GM23338 (cell line): ENCODE data around the gene RASGRP4. TPM values are rescaled to one million over a fixed set of nuclear protein-coding genes. Genes with fewer than 3 reads are reported as not detected.

Experiments
- ATAC-seq: fragments of 200-7000 bp; cut with Tn5 transposase; 3 replicates; pipeline ENCODE4 v1.9.1; 2020
- DNase-seq: peaks from one replicate; pipeline ENCODE4 v3.0.0-alpha.2; 2015; ENCODE audit warnings: low spot score
- H2AFZ ChIP-seq: fragments of 200-600 bp; sonication (generic); 2 replicates; pipeline ENCODE4 v1.8.0; 2016; ENCODE audit warnings: antibody characterized with exemption, mild to moderate bottlenecking, moderate library complexity
- H3F3A ChIP-seq: fragments of 200-600 bp; sonication (generic); replicated peaks from 2 replicates; pipeline ENCODE4 v1.8.0; 2017; ENCODE audit warnings: antibody characterized with exemption, mixed run types, low read depth
- H3K27ac ChIP-seq: fragments of 200-600 bp; sonication (generic); 2 replicates; pipeline ENCODE4 v1.6.1; 2016; ENCODE audit warnings: low read depth
- H3K27me3 ChIP-seq: fragments of 200-600 bp; sonication (generic); 2 replicates; pipeline ENCODE4 v1.8.0; 2016; ENCODE audit warnings: mild to moderate bottlenecking, mixed run types, moderate library complexity; ENCODE audit not compliant: insufficient read depth
- H3K36me3 ChIP-seq: fragments of 200-600 bp; sonication (generic); 2 replicates; pipeline ENCODE4 v1.8.0; 2016; ENCODE audit warnings: mild to moderate bottlenecking; ENCODE audit not compliant: insufficient read depth
- H3K4me1 ChIP-seq: fragments of 200-600 bp; sonication (generic); 2 replicates; pipeline ENCODE4 v1.8.0; 2016; ENCODE audit warnings: mild to moderate bottlenecking, moderate library complexity; ENCODE audit not compliant: insufficient read depth
- H3K4me2 ChIP-seq: fragments of 200-600 bp; sonication (generic); 2 replicates; pipeline ENCODE4 v1.7.1; 2017; ENCODE audit warnings: mixed run types
- H3K4me3 ChIP-seq: fragments of 200-600 bp; sonication (generic); 2 replicates; pipeline ENCODE4 v1.6.1; 2016; ENCODE audit warnings: mixed run types
- H3K79me2 ChIP-seq: fragments of 200-600 bp; sonication (generic); replicated peaks from 2 replicates; pipeline ENCODE4 v1.8.0; 2017; ENCODE audit warnings: mild to moderate bottlenecking; ENCODE audit not compliant: insufficient read depth
- H3K9me2 ChIP-seq: fragments of 200-600 bp; sonication (generic); 2 replicates; pipeline ENCODE4 v1.8.0; 2017; ENCODE audit not compliant: insufficient read depth
- H4K20me1 ChIP-seq: fragments of 200-600 bp; sonication (generic); replicated peaks from 2 replicates; pipeline ENCODE4 v1.8.0; 2017; ENCODE audit warnings: mild to moderate bottlenecking; ENCODE audit not compliant: insufficient read depth
- H3K27ac Mint-ChIP-seq: 2 replicates; pipeline ENCODE4 v1.8.0; 2020; ENCODE audit warnings: inconsistent platforms, mild to moderate bottlenecking, moderate library complexity, mixed read lengths
- H3K27me3 Mint-ChIP-seq: 3 replicates; pipeline ENCODE4 v1.8.0; 2022; ENCODE audit warnings: low read depth, mild to moderate bottlenecking, moderate library complexity, mixed read lengths, inconsistent platforms; ENCODE audit not compliant: insufficient read depth, poor library complexity
- H3K36me3 Mint-ChIP-seq: 3 replicates; pipeline ENCODE4 v1.8.0; 2021; ENCODE audit warnings: low read depth, mild to moderate bottlenecking, inconsistent platforms, moderate library complexity, mixed read lengths
- H3K4me1 Mint-ChIP-seq: 3 replicates; pipeline ENCODE4 v1.8.0; 2020; ENCODE audit warnings: mild to moderate bottlenecking, inconsistent platforms, mixed read lengths
- H3K4me3 Mint-ChIP-seq: 3 replicates; pipeline ENCODE4 v1.8.0; 2021; ENCODE audit warnings: moderate library complexity, mild to moderate bottlenecking, inconsistent platforms, mixed read lengths
- H3K9me3 Mint-ChIP-seq: 3 replicates; pipeline ENCODE4 v1.8.0; 2020; ENCODE audit warnings: moderate library complexity, mild to moderate bottlenecking, inconsistent platforms, mixed read lengths
- CREB1 ChIP-seq: fragments of 250-450 bp; sonication (Bioruptor Pico); IDR thresholded peaks from 2 replicates; pipeline ENCODE4 v1.5.0; 2020; ENCODE audit warnings: low read depth, mild to moderate bottlenecking, moderate library complexity
- CTCF ChIP-seq, 2 experiments: fragments of 200-600 bp in 1 of 2; sonication (generic) in 1 of 2; conservative IDR thresholded peaks; 2 replicates each; pipeline versions ENCODE4 v1.5.1 to v1.6.1; 2016 to 2017; ENCODE audit warnings: antibody characterized with exemption in 2 of 2, low read depth in 2 of 2, mild to moderate bottlenecking in 2 of 2, moderate library complexity in 1 of 2
- ETS1 ChIP-seq: IDR thresholded peaks from 2 replicates; pipeline ENCODE4 v1.6.1; 2016; ENCODE audit warnings: antibody characterized with exemption
- EZH2 ChIP-seq: fragments of 200-600 bp; sonication (generic); IDR thresholded peaks from one replicate; pipeline ENCODE4 v1.8.0; 2017; ENCODE audit warnings: antibody characterized with exemption, mild to moderate bottlenecking, low read depth; ENCODE audit not compliant: unreplicated experiment
- EZH2phosphoT487 ChIP-seq: fragments of 200-600 bp; sonication (generic); IDR thresholded peaks from one replicate; pipeline ENCODE4 v1.8.1; 2018; ENCODE audit warnings: antibody characterized with exemption; ENCODE audit not compliant: unreplicated experiment
- POLR2AphosphoS5 ChIP-seq: IDR thresholded peaks from 2 replicates; pipeline ENCODE4 v1.6.1; 2016; ENCODE audit warnings: antibody characterized with exemption, low read depth
- REST ChIP-seq: IDR thresholded peaks from one replicate; pipeline ENCODE4 v1.6.1; 2018; ENCODE audit warnings: antibody characterized with exemption; ENCODE audit not compliant: unreplicated experiment
- STAT1 ChIP-seq: IDR thresholded peaks from one replicate; pipeline ENCODE4 v1.6.1; 2016; ENCODE audit warnings: antibody characterized with exemption; ENCODE audit not compliant: unreplicated experiment
- ZNF114 ChIP-seq: fragments of 250-450 bp; sonication (Bioruptor Pico); IDR thresholded peaks from 2 replicates; pipeline ENCODE4 v1.5.0; 2020; ENCODE audit warnings: mild to moderate bottlenecking, moderate library complexity
- ZNF331 ChIP-seq: fragments of 250-450 bp; sonication (Bioruptor Pico); IDR thresholded peaks from 2 replicates; pipeline ENCODE4 v1.5.0; 2020; ENCODE audit warnings: low read depth, mild to moderate bottlenecking, moderate library complexity
- polyA plus RNA-seq: library from polyadenylated mRNA; unstranded; fragments of >200 nt; fragmentation: Nextera tagmentation; extraction: Ambion mirVana; gene quantifications from 2 replicates; pipeline ENCODE4 v1.2.1, GENCODE V29; 2016
- total RNA-seq: library from RNA; depleted of rRNA; stranded (reverse); fragments of >200 nt; shearing (Covaris generic); gene quantifications from 2 replicates; pipeline ENCODE4 v1.2.3, GENCODE V29; 2014

Gene RASGRP4
- total and polyA plus RNA-seq, 2 experiments from 2014 or later, result 1.6 to 3.6 TPM

GRCh38 chr19:38433268-38433733, 7.3 kb upstream of the RASGRP4 start, which contains the start of gene RYR1:
TSS of gene RYR1 (plus strand) at chr19:38433691. CDS start at chr19:38433830, 139 bp downstream.
- DNase-seq (peak; percentile 99), ATAC-seq (peak; percentile 91)
- Histone ChIP-seq H3K4me1 (peaks cover 20% of the 10 kb centered on the region), H3K27ac (peak within 1 kb of the TSS; percentile 94), H3F3A (peaks cover 21% of the 10 kb centered on the region), H2AFZ (no peak within 1 kb of the TSS; the same call in 1 of the 2 replicates), H3K9me2 (no peaks in the 10 kb centered on the region), H3K27me3 (no peaks in the 10 kb centered on the region), H3K79me2 (peaks cover 29% of the 10 kb centered on the region), H3K36me3 (no peaks in the 10 kb centered on the region; the same call in 1 of the 2 replicates), H3K4me2 (peak within 1 kb of the TSS; percentile 100), H4K20me1 (no peaks in the 10 kb centered on the region), H3K4me3 (peak within 1 kb of the TSS; percentile 89)
- peak within 1 kb of the TSS; percentile 77 for H3K27ac Mint-ChIP-seq
- peaks cover 16% of the 10 kb centered on the region for H3K27me3 Mint-ChIP-seq
- no peak for TF ChIP-seq CTCF (conservative IDR thresholded peaks at IDR 0.05; ENCODE audit: low read depth in 2 of 2)
- TF ChIP-seq ZNF331 (CRISPR knock-in tag), result no peak
- no peak for TF ChIP-seq ZNF114 (CRISPR knock-in tag)
- TF ChIP-seq STAT1, result no peak
- peak; percentile 63 for TF ChIP-seq POLR2AphosphoS5
- TF ChIP-seq REST, result peak; percentile 57
- peaks cover 13% of the 10 kb centered on the region for H3K36me3 Mint-ChIP-seq
- H3K4me3 Mint-ChIP-seq, result peak within 1 kb of the TSS; percentile 83
- H3K9me3 Mint-ChIP-seq, result no peaks in the 10 kb centered on the region
- peaks cover 23% of the 10 kb centered on the region for H3K4me1 Mint-ChIP-seq

- H3K27ac ChIP-seq, result no peak overlapping the region
- H3K9me2 ChIP-seq, result no peaks in the 10 kb centered on the region
- H2AFZ ChIP-seq, result no peak overlapping the region; the same call in 1 of the 2 replicates
- no peaks in the 10 kb centered on the region for H4K20me1 ChIP-seq
- no peaks in the 10 kb centered on the region for H3K36me3 ChIP-seq
- H3K4me3 ChIP-seq, result no peak overlapping the region
- Mint-ChIP-seq H3K36me3 (no peaks in the 10 kb centered on the region), H3K27me3 (peaks cover 17% of the 10 kb centered on the region), H3K9me3 (no peaks in the 10 kb centered on the region), H3K4me1 (peaks cover 23% of the 10 kb centered on the region), H3K27ac (no peak overlapping the region), H3K4me3 (no peak overlapping the region)
- peak overlapping the region; percentile 55; the same call in 1 of the 2 replicates for H3K4me2 ChIP-seq
- DNase-seq (no peak), ATAC-seq (no peak)
- peaks cover 12% of the 10 kb centered on the region for H3K79me2 ChIP-seq
- no peaks in the 10 kb centered on the region for H3K27me3 ChIP-seq
- H3K4me1 ChIP-seq, result peaks cover 35% of the 10 kb centered on the region
- peaks cover 23% of the 10 kb centered on the region for H3F3A ChIP-seq
- TF ChIP-seq ETS1, result no peak
- TF ChIP-seq CTCF (conservative IDR thresholded peaks at IDR 0.05; ENCODE audit: low read depth in 2 of 2), result no peak
- TF ChIP-seq ZNF331 (CRISPR knock-in tag), result no peak
- TF ChIP-seq EZH2phosphoT487, result no peak
- no peak for TF ChIP-seq EZH2
- no peak for TF ChIP-seq CREB1
- TF ChIP-seq ZNF114 (CRISPR knock-in tag), result no peak
These were observed 4.9 kb upstream of the RASGRP4 start for GRCh38 chr19:38430931-38431330.
